Gastrocnemius medialis (tissue), 4 donors: ENCODE data around the gene A2ML1. TPM values are rescaled to one million over a fixed set of nuclear protein-coding genes. Genes with fewer than 3 reads are reported as not detected.

ENCODE experiments used
- ATAC-seq, 2 donors: fragments of 150-250 bp; one replicate each; pipeline ENCODE4 v1.9.1; 2016
- DNase-seq, 2 donors: peaks; one replicate each; pipeline ENCODE4 v3.0.0-alpha.2; 2019
- H3K27ac ChIP-seq, 4 donors: fragments of 200-600 bp; sonication (generic); 1 replicate in 1 of 4; 2 replicates in 3 of 4; pipeline ENCODE4 v1.5.1; 2016 to 2018; ENCODE audit warnings: mild to moderate bottlenecking in 2 of 4, moderate library complexity in 1 of 4
- H3K27me3 ChIP-seq, 3 donors: fragments of 200-600 bp; sonication (generic) in 2 of 3; 1 replicate in 1 of 3; 2 replicates in 2 of 3; pipeline versions ENCODE4 v1.5.1 to v1.6.0; 2016 to 2019; ENCODE audit warnings: mild to moderate bottlenecking in 1 of 3, moderate library complexity in 1 of 3
- H3K36me3 ChIP-seq, 2 donors: fragments of 200-600 bp; sonication (generic) in 1 of 2; one replicate each; pipeline ENCODE4 v1.5.1; 2017 to 2018
- H3K4me1 ChIP-seq, 2 donors: fragments of 200-600 bp; sonication (generic) in 1 of 2; one replicate each; pipeline ENCODE4 v1.5.1; 2016 to 2017; ENCODE audit warnings: mild to moderate bottlenecking in 2 of 2
- H3K4me3 ChIP-seq, 4 donors: fragments of 200-600 bp; sonication (generic) in 3 of 4; 1 replicate in 1 of 4; 2 replicates in 3 of 4; pipeline ENCODE4 v1.5.1; 2016 to 2019; ENCODE audit warnings: mild to moderate bottlenecking in 2 of 4
- H3K9me3 ChIP-seq, 3 donors: fragments of 200-600 bp; sonication (generic) in 2 of 3; 1 replicate in 1 of 3; 2 replicates in 2 of 3; pipeline ENCODE4 v1.5.1; 2016 to 2019
- CTCF ChIP-seq, 5 experiments: fragments of 450-650 bp in 3 of 5; fragments of 200-600 bp in 2 of 5; sonication (generic) in 2 of 5; IDR thresholded peaks in 4 of 5; conservative IDR thresholded peaks in 1 of 5; 1 replicate in 4 of 5; 2 replicates in 1 of 5; pipeline ENCODE4 v1.5.1; 2016 to 2019; ENCODE audit warnings: antibody characterized with exemption in 5 of 5, mild to moderate bottlenecking in 3 of 5, moderate library complexity in 3 of 5
- POLR2A ChIP-seq, 2 donors: fragments of 450-650 bp; IDR thresholded peaks; one replicate each; pipeline ENCODE4 v1.6.1; 2017; ENCODE audit warnings: antibody characterized with exemption in 2 of 2, mild to moderate bottlenecking in 2 of 2, moderate library complexity in 2 of 2
- in situ Hi-C, 4 donors: fragments of 200-750 bp; cut with MboI; loops; one replicate each; pipeline versions ENCODE4 v1.15.0 to v1.8.0; 2017; ENCODE audit warnings: low sequenced_read_pairs in 4 of 4
- intact Hi-C: fragments of 100-400 bp; cut with DNase I; formaldehyde crosslinking; loops from one replicate; pipeline ENCODE4 v1.15.1; 2023; ENCODE audit warnings: low total_unique reads
- total RNA-seq, 4 donors: library from RNA; depleted of rRNA; stranded (reverse); fragments of >200 nt; gene quantifications; one replicate each; pipeline versions ENCODE4 v1.1.0 to v1.2.3, GENCODE V29; 2016

A2ML1 gene
- total RNA-seq, 4 donors from 2014 or later: not detected

DNA sequence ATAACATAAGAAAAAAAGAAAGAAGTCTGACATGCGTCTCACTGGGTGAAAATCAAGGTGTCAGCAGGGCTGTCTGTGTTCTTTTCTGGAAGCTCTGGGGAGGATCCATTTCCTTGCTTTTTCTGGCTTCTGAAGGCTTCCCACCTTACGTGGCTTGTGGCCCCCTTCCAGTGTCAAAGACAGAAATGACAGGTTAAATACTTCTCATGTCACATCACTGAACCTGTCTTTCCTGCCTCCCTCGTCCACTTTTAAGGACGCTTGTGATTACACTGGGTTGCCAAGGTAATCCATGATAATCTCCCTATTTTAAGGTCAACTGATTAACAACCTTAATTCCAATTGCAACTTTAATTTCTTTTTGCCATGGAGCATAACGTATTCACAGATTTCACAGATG lies 87.3 kb downstream of the A2ML1 start:
- no peak for TF ChIP-seq POLR2A (IDR thresholded peaks at IDR 0.05)
- TF ChIP-seq CTCF (IDR thresholded peaks at IDR 0.05 in 4 of 5, conservative IDR thresholded peaks at IDR 0.05 in 1 of 5): no peak
- Histone ChIP-seq H3K27me3 (no peaks in the 10 kb centered on the region), H3K4me1 (peaks cover 0 to 4% of the 10 kb centered on the region in 2 donors), H3K9me3 (no peaks in the 10 kb centered on the region), H3K27ac (no peak overlapping the region), H3K36me3 (no peaks in the 10 kb centered on the region), H3K4me3 (no peak overlapping the region)
- intact Hi-C loops: no loop called here
- DNase-seq (no peak), ATAC-seq (no peak)
- in situ Hi-C loops: no loop called here

GRCh38 chr12:8911606-8912268 lies 89.3 kb downstream of the A2ML1 start:
- no peak for DNase-seq
- H3K4me1 ChIP-seq: peaks cover 7 to 13% of the 10 kb centered on the region in 2 donors
- no peaks in the 10 kb centered on the region for H3K9me3 ChIP-seq
- H3K36me3 ChIP-seq: no peaks in the 10 kb centered on the region
- H3K27me3 ChIP-seq: no peaks in the 10 kb centered on the region
- in situ Hi-C loops (no loop called here), intact Hi-C loops (no loop called here)
- TF ChIP-seq CTCF (IDR thresholded peaks at IDR 0.05 in 4 of 5, conservative IDR thresholded peaks at IDR 0.05 in 1 of 5) (no peak), POLR2A (IDR thresholded peaks at IDR 0.05) (no peak)
- no peak overlapping the region for H3K4me3 ChIP-seq
- ATAC-seq: no peak
- H3K27ac ChIP-seq: no peak overlapping the region

DNA sequence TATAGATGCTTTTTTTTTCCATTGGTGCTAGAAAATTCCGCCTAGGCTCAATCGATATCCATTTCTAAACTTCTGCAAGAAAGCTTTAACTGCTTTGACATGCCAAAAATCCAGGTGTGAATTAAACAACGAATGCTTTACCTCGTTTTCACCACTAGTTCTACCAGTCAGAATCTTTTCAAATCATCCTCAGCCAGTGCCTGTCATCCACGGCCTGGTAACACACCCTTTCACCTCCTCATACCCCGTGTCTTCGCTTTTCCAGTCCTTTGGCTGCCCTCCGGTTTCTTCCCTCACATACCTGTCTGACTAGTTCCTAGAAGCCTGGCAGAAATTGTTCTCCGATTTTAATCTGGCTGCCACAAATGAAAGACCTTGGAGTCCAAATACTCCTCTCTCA lies 90.5 kb downstream of the A2ML1 start:
- no peak for ATAC-seq

DNA sequence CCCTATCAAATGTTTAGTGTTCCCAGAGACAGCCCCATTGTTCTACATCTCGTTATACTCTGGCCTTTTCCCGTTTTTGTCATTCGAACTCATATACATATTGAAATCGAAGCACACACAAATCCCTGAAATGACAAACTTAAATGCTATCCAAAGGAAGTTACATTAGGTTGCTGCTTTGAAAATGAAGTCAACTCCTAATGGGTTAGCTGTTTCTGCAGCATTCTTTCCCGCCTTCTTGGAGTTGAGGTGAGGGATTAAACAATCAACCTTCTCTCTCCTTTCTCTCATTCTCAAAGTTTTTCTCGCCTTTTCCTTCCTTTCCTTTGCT lies 91.2 kb downstream of the A2ML1 start:
- Histone ChIP-seq H3K27ac (peak overlapping the region; percentile 64 to 79 (median 71)), H3K4me3 (peak overlapping the region; percentile 68 to 85 (median 80)), H3K36me3 (no peaks in the 10 kb centered on the region), H3K27me3 (no peaks in the 10 kb centered on the region), H3K9me3 (no peaks in the 10 kb centered on the region), H3K4me1 (peaks cover 7 to 13% of the 10 kb centered on the region in 2 donors)
- in situ Hi-C loops: no loop called here
- DNase-seq: no peak
- TF ChIP-seq POLR2A (IDR thresholded peaks at IDR 0.05): no peak
- TF ChIP-seq CTCF (IDR thresholded peaks at IDR 0.05 in 4 of 5, conservative IDR thresholded peaks at IDR 0.05 in 1 of 5): no peak
- intact Hi-C loops: loop anchor here (1.0 kb wide), 1 partner anchor 36 kb away; the partner anchor contains the start of gene M6PR
- no peak for ATAC-seq

More for the DNA sequence above, 90.5 kb downstream of the A2ML1 start:
- H3K4me3 ChIP-seq: peak overlapping the region in 1 of 4 donors; percentile 80
- H3K27ac ChIP-seq: peak overlapping the region in 1 of 4 donors; percentile 79
- DNase-seq: no peak
- no peak for TF ChIP-seq POLR2A (IDR thresholded peaks at IDR 0.05)
- TF ChIP-seq CTCF (IDR thresholded peaks at IDR 0.05 in 4 of 5, conservative IDR thresholded peaks at IDR 0.05 in 1 of 5): no peak
- peaks cover 7 to 13% of the 10 kb centered on the region in 2 donors for H3K4me1 ChIP-seq
- no peaks in the 10 kb centered on the region for H3K36me3 ChIP-seq
- in situ Hi-C loops: no loop called here
- H3K27me3 ChIP-seq: no peaks in the 10 kb centered on the region
- intact Hi-C loops: no loop called here
- H3K9me3 ChIP-seq: no peaks in the 10 kb centered on the region
